ENCODE data around the gene PTCHD4.

GRCh38 chr6:48068278-48069251, 42.4 kb downstream of the PTCHD4 start:
- TF ChIP-seq CTCF (IDR thresholded peaks at IDR 0.05; ENCODE audit: low read depth, low read length, missing input control) (no peak), TAF1 (conservative IDR thresholded peaks at IDR 0.05) (no peak), GABPA (IDR thresholded peaks at IDR 0.05 in 1 of 2, conservative IDR thresholded peaks at IDR 0.05 in 1 of 2) (no peak), SP1 (IDR thresholded peaks at IDR 0.05) (no peak), ATF3 (IDR thresholded peaks at IDR 0.05) (no peak)
